ENCODE data around the gene RPAP2. TPM values are rescaled to one million over a fixed set of nuclear protein-coding genes. Genes with fewer than 3 reads are reported as not detected.

RPAP2 gene
- total and polyA plus RNA-seq, 2 donors (not counting 1 experiment from before 2014, with no cell fraction given), result 5.6 to 13.3 TPM

DNA sequence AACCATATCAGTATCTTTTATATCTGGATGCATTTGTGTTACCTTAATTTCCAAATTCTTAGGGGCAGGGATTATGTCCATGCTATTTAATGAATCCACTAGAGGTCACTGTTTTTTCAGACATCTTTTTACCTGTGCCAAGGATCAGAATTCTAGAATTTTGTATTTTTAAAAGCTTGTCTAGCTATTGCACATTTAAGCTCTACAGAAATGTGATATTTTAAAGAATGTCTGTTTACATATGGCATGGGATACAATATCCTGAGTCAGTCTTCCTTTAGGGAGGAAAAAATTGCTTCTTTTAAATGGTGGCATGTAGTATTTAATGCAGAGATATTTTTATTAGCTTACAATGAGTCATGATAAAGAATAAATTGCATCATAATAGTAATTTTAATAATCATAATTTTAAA, 11.3 kb downstream of the RPAP2 start:
- H3K27ac ChIP-seq (ENCODE audit: insufficient read depth, low read length), result no peak overlapping the region
- H3K9ac ChIP-seq (ENCODE audit: insufficient read depth, low read length), result no peak overlapping the region
- H4K20me1 ChIP-seq (ENCODE audit: control insufficient read depth, extremely low read depth, insufficient read depth, low read length), result no peaks in the 10 kb centered on the region
- TF ChIP-seq, protein P1, sequence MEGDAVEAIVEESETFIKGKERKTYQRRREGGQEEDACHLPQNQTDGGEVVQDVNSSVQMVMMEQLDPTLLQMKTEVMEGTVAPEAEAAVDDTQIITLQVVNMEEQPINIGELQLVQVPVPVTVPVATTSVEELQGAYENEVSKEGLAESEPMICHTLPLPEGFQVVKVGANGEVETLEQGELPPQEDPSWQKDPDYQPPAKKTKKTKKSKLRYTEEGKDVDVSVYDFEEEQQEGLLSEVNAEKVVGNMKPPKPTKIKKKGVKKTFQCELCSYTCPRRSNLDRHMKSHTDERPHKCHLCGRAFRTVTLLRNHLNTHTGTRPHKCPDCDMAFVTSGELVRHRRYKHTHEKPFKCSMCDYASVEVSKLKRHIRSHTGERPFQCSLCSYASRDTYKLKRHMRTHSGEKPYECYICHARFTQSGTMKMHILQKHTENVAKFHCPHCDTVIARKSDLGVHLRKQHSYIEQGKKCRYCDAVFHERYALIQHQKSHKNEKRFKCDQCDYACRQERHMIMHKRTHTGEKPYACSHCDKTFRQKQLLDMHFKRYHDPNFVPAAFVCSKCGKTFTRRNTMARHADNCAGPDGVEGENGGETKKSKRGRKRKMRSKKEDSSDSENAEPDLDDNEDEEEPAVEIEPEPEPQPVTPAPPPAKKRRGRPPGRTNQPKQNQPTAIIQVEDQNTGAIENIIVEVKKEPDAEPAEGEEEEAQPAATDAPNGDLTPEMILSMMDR (conservative IDR thresholded peaks at IDR 0.05 in 1 of 2, IDR thresholded peaks at IDR 0.05 in 1 of 2; ENCODE audit: low read depth in 1 of 2, low read length in 2 of 2), result peak; percentile 15 to 56
- TF ChIP-seq EZH2 (IDR thresholded peaks at IDR 0.05; ENCODE audit: low read length, missing control alignments), result no peak
- no peaks in the 10 kb centered on the region for H3K4me1 ChIP-seq (ENCODE audit: control insufficient read depth, extremely low read depth, insufficient read depth, low read length)
- H3K79me2 ChIP-seq (ENCODE audit: control insufficient read depth, insufficient read depth, low read length), result no peaks in the 10 kb centered on the region
- no peaks in the 10 kb centered on the region for H3K27me3 ChIP-seq (ENCODE audit: control insufficient read depth, insufficient read depth, low read length)
- H2AFZ ChIP-seq (ENCODE audit: low read length), result no peak overlapping the region
- no peaks in the 10 kb centered on the region for H3K36me3 ChIP-seq (ENCODE audit: control insufficient read depth, insufficient read depth, low read length)
- peak in 1 of 2 donors; percentile 54 for DNase-seq (ENCODE audit: low read depth in 2 of 2)
- H3K4me3 ChIP-seq (replicated peaks in 1 of 4; ENCODE audit: control extremely low read depth in 1 of 4, insufficient read depth in 1 of 4, low read depth in 3 of 4, low read length in 4 of 4), result no peak overlapping the region
- H3K9me3 ChIP-seq (ENCODE audit: control insufficient read depth, insufficient read depth, low read depth, low read length), result no peaks in the 10 kb centered on the region
- H3K4me2 ChIP-seq (ENCODE audit: extremely low read depth, insufficient read depth, low read length), result no peak overlapping the region

DNA sequence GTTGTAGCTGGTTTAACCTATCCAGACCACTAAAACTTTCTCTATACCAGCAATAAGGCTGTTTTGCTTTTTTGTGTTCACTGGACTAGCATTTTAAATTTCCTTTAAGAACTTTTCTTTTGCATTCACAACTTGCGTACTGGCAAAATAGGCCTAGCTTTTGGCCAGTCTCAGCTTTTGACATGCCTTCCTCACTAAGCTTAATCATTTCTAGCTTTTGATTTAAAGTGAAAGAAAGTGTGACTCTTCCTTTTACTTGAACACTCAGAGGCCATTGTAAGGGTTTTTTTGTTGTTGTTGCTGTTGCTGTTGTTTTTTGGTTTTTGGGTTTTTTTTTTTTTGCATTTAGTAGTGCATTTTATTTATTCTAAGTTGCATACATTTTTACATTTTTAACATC, 15.2 kb downstream of the RPAP2 start:
- Histone ChIP-seq H3K79me2 (ENCODE audit: control insufficient read depth, insufficient read depth, low read length) (no peaks in the 10 kb centered on the region), H3K4me2 (ENCODE audit: extremely low read depth, insufficient read depth, low read length) (no peak overlapping the region)

GRCh38 chr1:92315766-92316599, 17.1 kb downstream of the RPAP2 start:
- H2AFZ ChIP-seq (ENCODE audit: low read length), result no peak overlapping the region
- DNase-seq (ENCODE audit: low read depth in 2 of 2), result no peak
- no peaks in the 10 kb centered on the region for H4K20me1 ChIP-seq (ENCODE audit: control insufficient read depth, extremely low read depth, insufficient read depth, low read length)
- H3K27ac ChIP-seq (ENCODE audit: insufficient read depth, low read length), result no peak overlapping the region
- no peaks in the 10 kb centered on the region for H3K9me3 ChIP-seq (ENCODE audit: control insufficient read depth, insufficient read depth, low read depth, low read length)
- TF ChIP-seq EZH2 (IDR thresholded peaks at IDR 0.05; ENCODE audit: low read length, missing control alignments), result no peak
- TF ChIP-seq, protein P1 (conservative IDR thresholded peaks at IDR 0.05 in 1 of 2, IDR thresholded peaks at IDR 0.05 in 1 of 2; ENCODE audit: low read depth in 1 of 2, low read length in 2 of 2), result no peak
- H3K4me1 ChIP-seq (ENCODE audit: control insufficient read depth, extremely low read depth, insufficient read depth, low read length), result no peaks in the 10 kb centered on the region
- H3K4me2 ChIP-seq (ENCODE audit: extremely low read depth, insufficient read depth, low read length), result no peak overlapping the region
- no peaks in the 10 kb centered on the region for H3K79me2 ChIP-seq (ENCODE audit: control insufficient read depth, insufficient read depth, low read length)
- no peak overlapping the region for H3K4me3 ChIP-seq (replicated peaks in 1 of 4; ENCODE audit: control extremely low read depth in 1 of 4, insufficient read depth in 1 of 4, low read depth in 3 of 4, low read length in 4 of 4)
- H3K27me3 ChIP-seq (ENCODE audit: control insufficient read depth, insufficient read depth, low read length), result no peaks in the 10 kb centered on the region
- no peaks in the 10 kb centered on the region for H3K36me3 ChIP-seq (ENCODE audit: control insufficient read depth, insufficient read depth, low read length)
- no peak overlapping the region for H3K9ac ChIP-seq (ENCODE audit: insufficient read depth, low read length)

More for the DNA sequence above, 15.2 kb downstream of the RPAP2 start:
- TF ChIP-seq, protein P1 (conservative IDR thresholded peaks at IDR 0.05 in 1 of 2, IDR thresholded peaks at IDR 0.05 in 1 of 2; ENCODE audit: low read depth in 1 of 2, low read length in 2 of 2), result no peak
- TF ChIP-seq EZH2 (IDR thresholded peaks at IDR 0.05; ENCODE audit: low read length, missing control alignments), result no peak
- Histone ChIP-seq H3K9me3 (ENCODE audit: control insufficient read depth, insufficient read depth, low read depth, low read length) (no peaks in the 10 kb centered on the region), H3K9ac (ENCODE audit: insufficient read depth, low read length) (no peak overlapping the region), H2AFZ (ENCODE audit: low read length) (no peak overlapping the region), H3K27ac (ENCODE audit: insufficient read depth, low read length) (no peak overlapping the region), H3K27me3 (ENCODE audit: control insufficient read depth, insufficient read depth, low read length) (no peaks in the 10 kb centered on the region), H3K36me3 (ENCODE audit: control insufficient read depth, insufficient read depth, low read length) (no peaks in the 10 kb centered on the region), H3K4me1 (ENCODE audit: control insufficient read depth, extremely low read depth, insufficient read depth, low read length) (no peaks in the 10 kb centered on the region), H4K20me1 (ENCODE audit: control insufficient read depth, extremely low read depth, insufficient read depth, low read length) (no peaks in the 10 kb centered on the region), H3K4me3 (replicated peaks in 1 of 4; ENCODE audit: control extremely low read depth in 1 of 4, insufficient read depth in 1 of 4, low read depth in 3 of 4, low read length in 4 of 4) (no peak overlapping the region)
- DNase-seq (ENCODE audit: low read depth in 2 of 2), result no peak
